A549 (cell line): ENCODE results near the gene RNF144A. TPM values are rescaled to one million over a fixed set of nuclear protein-coding genes. Genes with fewer than 3 reads are reported as not detected.
A peak's percentile ranks its signal among the peaks of the same experiment; 100 is the strongest.

Source experiments
- ATAC-seq, 2 experiments: fragments of 200-7000 bp in 1 of 2; fragments of >200 bp in 1 of 2; cut with Nextera tagmentation in 1 of 2; cut with Tn5 transposase in 1 of 2; 3 replicates each; pipeline versions ENCODE4 v1.8.0 to v1.9.1; 2018 to 2020; ENCODE audit warnings: mild to moderate bottlenecking in 1 of 2, moderate library complexity in 1 of 2
- CTCF ChIA-PET: fragments of 300-600 bp; sonication (Branson Sonifier 250); formaldehyde crosslinking; extraction: SDS; loops from one replicate; lab custom pipeline; 2021; ENCODE audit warnings: antibody characterized with exemption, inconsistent platforms; lab: Yijun Ruan, JAX
- POLR2A ChIA-PET: fragments of 350-600 bp; formaldehyde crosslinking; extraction: SDS; loops from one replicate; lab custom pipeline; 2021; ENCODE audit warnings: antibody characterized with exemption, inconsistent platforms; lab: Yijun Ruan, JAX
- DNase-seq, 2 experiments: peaks; one replicate each; pipeline versions ENCODE4 v3.0.0 to v3.0.0-alpha.2; 2011 to 2016; ENCODE audit warnings: low read depth in 1 of 2, low spot score in 1 of 2
- FAIRE-seq: peaks from 2 replicates; lab custom pipeline; 2011; peaks lifted over from hg19 to GRCh38; lab: Jason Lieb, UNC
- H3K27ac ChIP-seq, 2 experiments: fragments of >200 bp; sonication (Bioruptor Twin); formaldehyde crosslinking; 3 replicates each; pipeline ENCODE4 v1.5.1; 2016 to 2017
- H3K4me1 ChIP-seq: fragments of >200 bp; sonication (Bioruptor Twin); formaldehyde crosslinking; 3 replicates; pipeline ENCODE4 v1.6.1; 2016
- H3K4me2 ChIP-seq: fragments of >200 bp; sonication (Bioruptor Twin); formaldehyde crosslinking; 3 replicates; pipeline ENCODE4 v1.6.1; 2016
- H3K4me3 ChIP-seq: fragments of >200 bp; sonication (Bioruptor Twin); formaldehyde crosslinking; 3 replicates; pipeline ENCODE4 v1.5.1; 2016
- H3K9me3 ChIP-seq: fragments of >200 bp; sonication (Bioruptor Twin); formaldehyde crosslinking; 3 replicates; pipeline ENCODE4 v1.6.1; 2016
- BHLHE40 ChIP-seq: IDR thresholded peaks from 2 replicates; pipeline ENCODE4 v1.6.1; 2012; ENCODE audit warnings: low read depth, low read length, inconsistent platforms
- CEBPB ChIP-seq, 2 experiments: fragments of >200 bp in 1 of 2; sonication (Bioruptor Twin) in 1 of 2; formaldehyde crosslinking in 1 of 2; IDR thresholded peaks; 2 replicates each; pipeline ENCODE4 v1.6.1; 2012 to 2016
- CHD4 ChIP-seq: fragments of 200-600 bp; sonication (generic); IDR thresholded peaks from 2 replicates; pipeline ENCODE4 v1.6.1; 2016; ENCODE audit warnings: antibody characterized with exemption, mild to moderate bottlenecking, borderline replicate concordance
- EHF ChIP-seq: fragments of 250-450 bp; sonication (Bioruptor Pico); IDR thresholded peaks from 2 replicates; pipeline ENCODE4 v1.5.0; 2020; ENCODE audit warnings: mild to moderate bottlenecking
- EHMT2 ChIP-seq: fragments of 200-600 bp; sonication (generic); IDR thresholded peaks from 2 replicates; pipeline ENCODE4 v1.6.1; 2016; ENCODE audit warnings: antibody characterized with exemption, low read depth, mild to moderate bottlenecking, moderate library complexity
- EP300 ChIP-seq, 2 experiments: fragments of >200 bp; sonication (Bioruptor Twin); formaldehyde crosslinking; IDR thresholded peaks; 2 replicates in 1 of 2; 3 replicates in 1 of 2; pipeline ENCODE4 v1.6.1; 2016 to 2017
- FOSB ChIP-seq: fragments of 250-450 bp; sonication (Bioruptor Pico); IDR thresholded peaks from 2 replicates; pipeline ENCODE4 v1.5.0; 2020; ENCODE audit warnings: mild to moderate bottlenecking, moderate library complexity
- FOSL2 ChIP-seq, 2 experiments: fragments of 450-650 bp in 1 of 2; fragments of >200 bp in 1 of 2; sonication (Bioruptor Twin) in 1 of 2; formaldehyde crosslinking; IDR thresholded peaks; 2 replicates each; pipeline versions ENCODE4 v1.5.0 to v1.6.1; 2016 to 2020; ENCODE audit warnings: mild to moderate bottlenecking in 1 of 2, moderate library complexity in 1 of 2
- GATA3 ChIP-seq: IDR thresholded peaks from 2 replicates; pipeline ENCODE4 v1.6.1; 2012; ENCODE audit warnings: borderline replicate concordance
- HDAC2 ChIP-seq: fragments of 200-600 bp; sonication (generic); IDR thresholded peaks from 2 replicates; pipeline ENCODE4 v1.6.1; 2016
- HOXA7 ChIP-seq: fragments of 250-450 bp; sonication (Bioruptor Pico); IDR thresholded peaks from 2 replicates; pipeline ENCODE4 v1.5.0; 2020; ENCODE audit warnings: mild to moderate bottlenecking, moderate library complexity
- JUN ChIP-seq, 2 experiments: fragments of >200 bp; sonication (Bioruptor Twin); formaldehyde crosslinking; IDR thresholded peaks; 2 replicates in 1 of 2; 3 replicates in 1 of 2; pipeline ENCODE4 v1.6.1; 2016 to 2017
- KDM1A ChIP-seq: fragments of 200-600 bp; sonication (generic); IDR thresholded peaks from 2 replicates; pipeline ENCODE4 v1.6.1; 2016; ENCODE audit warnings: low read depth, mild to moderate bottlenecking
- NR3C1 ChIP-seq: fragments of >200 bp; sonication (Bioruptor Twin); formaldehyde crosslinking; IDR thresholded peaks from 3 replicates; pipeline ENCODE4 v1.6.1; 2017
- POLR2A ChIP-seq: IDR thresholded peaks from 2 replicates; pipeline ENCODE4 v1.6.1; 2012; ENCODE audit warnings: mild to moderate bottlenecking, low read length
- RCOR1 ChIP-seq: fragments of 150-350 bp; IDR thresholded peaks from 2 replicates; pipeline ENCODE4 v1.6.1; 2014; ENCODE audit warnings: antibody characterized with exemption, low read length, low read depth
- RNF2 ChIP-seq: fragments of 200-600 bp; sonication (generic); IDR thresholded peaks from 2 replicates; pipeline ENCODE4 v1.6.1; 2016; ENCODE audit warnings: low read depth, mild to moderate bottlenecking, antibody characterized with exemption, moderate library complexity, borderline replicate concordance
- ZC3H11A ChIP-seq: fragments of 450-650 bp; IDR thresholded peaks from 2 replicates; pipeline ENCODE4 v1.6.1; 2014; ENCODE audit warnings: antibody characterized with exemption, mild to moderate bottlenecking
- WGBS: methylation state at CpG from one replicate; pipeline ENCODE4 v1.1.6; 2017; ENCODE audit errors: missing lambda C conversion rate; 5-methylcytosine and 5-hydroxymethylcytosine counted together
- polyA plus RNA-seq, 4 experiments: library from polyadenylated mRNA; depleted of rRNA in 3 of 4; stranded (reverse); fragments of >200 nt; fragmentation: RNase III in 1 of 4; extraction: RNeasy Plus Mini Kit Qiagen cat#74134 plus additional on column Dnase treatment in 1 of 4; gene quantifications; 2 replicates in 3 of 4; 3 replicates in 1 of 4; pipeline ENCODE4 v1.2.3, GENCODE V29; 2011 to 2017
- TF ChIP-seq, protein P1 (sequence below): IDR thresholded peaks from 2 replicates; pipeline ENCODE4 v1.6.1; 2012; ENCODE audit warnings: low read depth, borderline replicate concordance
- TF ChIP-seq, protein P2 (sequence below): fragments of 200-600 bp; sonication (generic); IDR thresholded peaks from 2 replicates; pipeline ENCODE4 v1.6.1; 2016; ENCODE audit warnings: antibody characterized with exemption, mild to moderate bottlenecking, moderate library complexity
- TF ChIP-seq, protein P3 (sequence below): fragments of 250-450 bp; sonication (Bioruptor Pico); IDR thresholded peaks from 2 replicates; pipeline ENCODE4 v1.5.0; 2020; ENCODE audit warnings: low read depth, mild to moderate bottlenecking, moderate library complexity
- TF ChIP-seq, protein P4 (sequence below): IDR thresholded peaks from 2 replicates; pipeline ENCODE4 v1.6.1; 2012
- TF ChIP-seq, protein P5 (sequence below): fragments of >200 bp; sonication (Bioruptor Twin); formaldehyde crosslinking; IDR thresholded peaks from 3 replicates; pipeline ENCODE4 v1.5.1; 2016
- TF ChIP-seq, protein P6 (sequence below): fragments of >200 bp; sonication (Bioruptor Twin); formaldehyde crosslinking; IDR thresholded peaks from 3 replicates; pipeline ENCODE4 v1.6.1; 2016

RNF144A gene
- polyA plus RNA-seq, 2 of the 4 experiments (the other 2 are of a cell fraction): 4.4 to 9.6 TPM

DNA sequence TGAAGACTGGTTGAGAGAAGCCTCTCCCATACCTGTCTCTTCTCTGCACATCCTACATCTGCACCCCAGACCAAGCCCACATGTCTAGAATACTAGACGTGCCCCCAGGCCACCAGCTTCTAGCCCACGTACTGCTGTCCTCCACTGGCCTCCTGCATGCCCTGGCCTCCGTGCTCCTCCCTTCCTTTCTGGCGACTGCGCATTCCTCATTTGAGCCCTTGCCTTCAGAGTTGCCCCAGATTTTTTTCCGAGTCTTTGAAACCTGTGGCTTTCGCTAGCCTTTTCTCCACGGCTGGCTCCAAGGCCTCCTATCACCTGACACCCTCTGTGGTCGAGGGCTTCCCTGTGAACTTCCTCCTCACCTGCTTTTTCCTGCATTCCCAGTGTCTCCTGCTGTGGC lies 11.2 kb downstream of the RNF144A start:
- no peak overlapping the region for H3K4me2 ChIP-seq
- DNase-seq (no peak), FAIRE-seq (no peak), ATAC-seq (no peak)
- no peaks in the 10 kb centered on the region for H3K4me1 ChIP-seq
- ChIA-PET POLR2A (no interaction called here), CTCF (interaction anchor here (1.1 to 1.9 kb wide), 3 partner anchors 10 to 108 kb away, joined by 3 to 7 read pairs (median 5); no protein-coding TSS in a partner anchor)
- H3K4me3 ChIP-seq: no peak overlapping the region
- no peak overlapping the region for H3K27ac ChIP-seq
- 89% methylated on average over 9 of the region's 9 CpGs for WGBS
- TF ChIP-seq EP300 (IDR thresholded peaks at IDR 0.05) (no peak), KDM1A (no peak), GATA3 (no peak), EHF (CRISPR knock-in tag) (no peak), RNF2 (no peak), CHD4 (no peak), EHMT2 (no peak), JUN (IDR thresholded peaks at IDR 0.05) (no peak), RCOR1 (no peak)
- no peaks in the 10 kb centered on the region for H3K9me3 ChIP-seq

DNA sequence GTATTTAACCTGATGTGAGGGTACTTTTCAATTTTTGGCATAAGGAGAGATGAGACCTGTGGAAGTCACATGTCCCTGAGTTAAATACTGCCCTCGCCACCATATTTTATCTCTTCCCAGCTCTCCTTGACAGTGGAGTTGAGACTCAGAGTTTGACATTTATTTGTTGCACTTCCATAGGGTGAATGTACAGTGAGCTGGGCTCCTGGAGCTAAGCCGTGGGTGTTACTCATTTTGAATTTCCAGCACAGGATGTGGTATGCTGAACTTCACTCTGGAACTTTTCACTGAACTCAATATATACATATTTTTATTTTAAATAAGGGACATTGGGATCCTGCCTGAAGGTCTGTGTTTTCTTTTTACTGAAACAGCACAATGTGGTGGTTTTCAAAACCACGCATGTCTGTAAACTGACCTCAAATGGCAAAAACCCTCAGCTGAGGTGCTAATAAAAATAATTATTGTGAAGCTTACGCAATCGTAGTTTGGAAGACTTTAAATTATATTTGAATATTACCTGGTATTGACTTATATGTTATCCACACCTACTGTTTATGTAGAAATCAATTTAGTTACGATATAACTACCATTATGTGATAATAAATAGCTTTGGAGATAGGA lies 12.1 kb downstream of the RNF144A start:
- ATAC-seq (no peak), FAIRE-seq (no peak), DNase-seq (no peak)
- ChIA-PET CTCF (interaction anchor here (0.7 to 1.5 kb wide), 7 partner anchors 11 to 169 kb away, joined by 3 to 7 read pairs (median 4); no protein-coding TSS in a partner anchor), POLR2A (no interaction called here)
- no peaks in the 10 kb centered on the region for H3K9me3 ChIP-seq
- no peak for TF ChIP-seq RCOR1
- TF ChIP-seq CEBPB (IDR thresholded peaks at IDR 0.05): 0 out of 4 replicates have a peak, but pooled peaks of 1 of the 2 experiments have one; percentile 26
- TF ChIP-seq FOSB (CRISPR knock-in tag): no peak
- TF ChIP-seq BHLHE40: no peak
- TF ChIP-seq EHF (CRISPR knock-in tag): no peak
- TF ChIP-seq ZC3H11A: no peak
- TF ChIP-seq, protein P1, sequence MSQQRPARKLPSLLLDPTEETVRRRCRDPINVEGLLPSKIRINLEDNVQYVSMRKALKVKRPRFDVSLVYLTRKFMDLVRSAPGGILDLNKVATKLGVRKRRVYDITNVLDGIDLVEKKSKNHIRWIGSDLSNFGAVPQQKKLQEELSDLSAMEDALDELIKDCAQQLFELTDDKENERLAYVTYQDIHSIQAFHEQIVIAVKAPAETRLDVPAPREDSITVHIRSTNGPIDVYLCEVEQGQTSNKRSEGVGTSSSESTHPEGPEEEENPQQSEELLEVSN: no peak
- no peak for TF ChIP-seq HDAC2
- 87% methylated on average over 6 of the region's 6 CpGs for WGBS
- H3K27ac ChIP-seq: no peak overlapping the region
- H3K4me1 ChIP-seq: no peaks in the 10 kb centered on the region
- no peak overlapping the region for H3K4me3 ChIP-seq
- H3K4me2 ChIP-seq: no peak overlapping the region

DNA sequence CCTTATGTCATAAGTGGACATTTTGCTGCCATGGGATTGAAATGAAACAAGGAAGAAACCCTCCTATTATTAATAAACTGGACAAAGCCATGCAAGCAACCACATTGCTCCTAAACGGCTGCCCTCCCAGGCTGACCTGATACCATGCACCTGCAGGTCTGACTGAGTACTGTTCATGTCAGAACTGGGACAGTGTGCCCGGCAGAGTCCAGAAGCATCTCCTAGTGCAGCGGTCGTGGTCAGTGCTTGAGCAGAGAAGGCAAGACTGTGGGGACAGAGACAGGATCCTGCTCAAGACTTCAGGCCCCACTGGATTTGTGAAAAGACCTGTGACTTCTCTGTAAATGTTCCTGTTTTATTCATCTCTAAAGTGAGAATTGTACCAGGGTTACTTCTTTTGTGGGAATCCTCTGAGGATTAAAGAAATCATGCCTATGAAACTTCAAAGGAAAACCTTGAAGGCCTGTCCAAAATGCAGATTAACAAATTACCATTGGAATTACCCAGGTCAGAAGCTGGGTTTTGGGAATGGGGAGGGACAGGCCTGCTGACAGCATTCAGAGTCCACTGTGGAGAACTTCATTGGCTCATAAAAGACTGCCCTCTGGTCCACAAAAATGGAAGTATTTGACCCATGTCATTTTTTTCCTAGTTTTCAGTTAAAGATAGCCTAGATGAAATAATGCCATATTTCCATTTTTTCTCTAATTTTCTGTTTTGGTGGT lies 13.9 kb downstream of the RNF144A start:
- CTCF ChIA-PET: interaction anchor here (1.1 kb wide), 1 partner anchor 10 kb away, joined by 4 read pairs; no protein-coding TSS in a partner anchor
- no peak for DNase-seq
- FAIRE-seq: no peak
- no peaks in the 10 kb centered on the region for H3K4me1 ChIP-seq
- H3K27ac ChIP-seq: no peak overlapping the region
- 78% methylated on average over 4 of the region's 4 CpGs for WGBS
- ATAC-seq: peak; percentile 55 to 65; a peak in 3 of 6 replicates
- no peak overlapping the region for H3K4me2 ChIP-seq
- POLR2A ChIA-PET: no interaction called here
- no peaks in the 10 kb centered on the region for H3K9me3 ChIP-seq
- TF ChIP-seq NR3C1 (no peak), EHMT2 (no peak), FOSL2 (IDR thresholded peaks at IDR 0.05) (no peak), FOSL2 (CRISPR knock-in tag; IDR thresholded peaks at IDR 0.05) (no peak), CHD4 (no peak), POLR2A (no peak), HOXA7 (CRISPR knock-in tag) (no peak)
- TF ChIP-seq, protein P2, sequence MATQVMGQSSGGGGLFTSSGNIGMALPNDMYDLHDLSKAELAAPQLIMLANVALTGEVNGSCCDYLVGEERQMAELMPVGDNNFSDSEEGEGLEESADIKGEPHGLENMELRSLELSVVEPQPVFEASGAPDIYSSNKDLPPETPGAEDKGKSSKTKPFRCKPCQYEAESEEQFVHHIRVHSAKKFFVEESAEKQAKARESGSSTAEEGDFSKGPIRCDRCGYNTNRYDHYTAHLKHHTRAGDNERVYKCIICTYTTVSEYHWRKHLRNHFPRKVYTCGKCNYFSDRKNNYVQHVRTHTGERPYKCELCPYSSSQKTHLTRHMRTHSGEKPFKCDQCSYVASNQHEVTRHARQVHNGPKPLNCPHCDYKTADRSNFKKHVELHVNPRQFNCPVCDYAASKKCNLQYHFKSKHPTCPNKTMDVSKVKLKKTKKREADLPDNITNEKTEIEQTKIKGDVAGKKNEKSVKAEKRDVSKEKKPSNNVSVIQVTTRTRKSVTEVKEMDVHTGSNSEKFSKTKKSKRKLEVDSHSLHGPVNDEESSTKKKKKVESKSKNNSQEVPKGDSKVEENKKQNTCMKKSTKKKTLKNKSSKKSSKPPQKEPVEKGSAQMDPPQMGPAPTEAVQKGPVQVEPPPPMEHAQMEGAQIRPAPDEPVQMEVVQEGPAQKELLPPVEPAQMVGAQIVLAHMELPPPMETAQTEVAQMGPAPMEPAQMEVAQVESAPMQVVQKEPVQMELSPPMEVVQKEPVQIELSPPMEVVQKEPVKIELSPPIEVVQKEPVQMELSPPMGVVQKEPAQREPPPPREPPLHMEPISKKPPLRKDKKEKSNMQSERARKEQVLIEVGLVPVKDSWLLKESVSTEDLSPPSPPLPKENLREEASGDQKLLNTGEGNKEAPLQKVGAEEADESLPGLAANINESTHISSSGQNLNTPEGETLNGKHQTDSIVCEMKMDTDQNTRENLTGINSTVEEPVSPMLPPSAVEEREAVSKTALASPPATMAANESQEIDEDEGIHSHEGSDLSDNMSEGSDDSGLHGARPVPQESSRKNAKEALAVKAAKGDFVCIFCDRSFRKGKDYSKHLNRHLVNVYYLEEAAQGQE: no peak
- TF ChIP-seq, protein P3, sequence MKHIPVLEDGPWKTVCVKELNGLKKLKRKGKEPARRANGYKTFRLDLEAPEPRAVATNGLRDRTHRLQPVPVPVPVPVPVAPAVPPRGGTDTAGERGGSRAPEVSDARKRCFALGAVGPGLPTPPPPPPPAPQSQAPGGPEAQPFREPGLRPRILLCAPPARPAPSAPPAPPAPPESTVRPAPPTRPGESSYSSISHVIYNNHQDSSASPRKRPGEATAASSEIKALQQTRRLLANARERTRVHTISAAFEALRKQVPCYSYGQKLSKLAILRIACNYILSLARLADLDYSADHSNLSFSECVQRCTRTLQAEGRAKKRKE (CRISPR knock-in tag): no peak
- TF ChIP-seq, protein P4, sequence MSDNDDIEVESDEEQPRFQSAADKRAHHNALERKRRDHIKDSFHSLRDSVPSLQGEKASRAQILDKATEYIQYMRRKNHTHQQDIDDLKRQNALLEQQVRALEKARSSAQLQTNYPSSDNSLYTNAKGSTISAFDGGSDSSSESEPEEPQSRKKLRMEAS: no peak
- TF ChIP-seq, protein P5, sequence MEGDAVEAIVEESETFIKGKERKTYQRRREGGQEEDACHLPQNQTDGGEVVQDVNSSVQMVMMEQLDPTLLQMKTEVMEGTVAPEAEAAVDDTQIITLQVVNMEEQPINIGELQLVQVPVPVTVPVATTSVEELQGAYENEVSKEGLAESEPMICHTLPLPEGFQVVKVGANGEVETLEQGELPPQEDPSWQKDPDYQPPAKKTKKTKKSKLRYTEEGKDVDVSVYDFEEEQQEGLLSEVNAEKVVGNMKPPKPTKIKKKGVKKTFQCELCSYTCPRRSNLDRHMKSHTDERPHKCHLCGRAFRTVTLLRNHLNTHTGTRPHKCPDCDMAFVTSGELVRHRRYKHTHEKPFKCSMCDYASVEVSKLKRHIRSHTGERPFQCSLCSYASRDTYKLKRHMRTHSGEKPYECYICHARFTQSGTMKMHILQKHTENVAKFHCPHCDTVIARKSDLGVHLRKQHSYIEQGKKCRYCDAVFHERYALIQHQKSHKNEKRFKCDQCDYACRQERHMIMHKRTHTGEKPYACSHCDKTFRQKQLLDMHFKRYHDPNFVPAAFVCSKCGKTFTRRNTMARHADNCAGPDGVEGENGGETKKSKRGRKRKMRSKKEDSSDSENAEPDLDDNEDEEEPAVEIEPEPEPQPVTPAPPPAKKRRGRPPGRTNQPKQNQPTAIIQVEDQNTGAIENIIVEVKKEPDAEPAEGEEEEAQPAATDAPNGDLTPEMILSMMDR: no peak
- TF ChIP-seq, protein P6, sequence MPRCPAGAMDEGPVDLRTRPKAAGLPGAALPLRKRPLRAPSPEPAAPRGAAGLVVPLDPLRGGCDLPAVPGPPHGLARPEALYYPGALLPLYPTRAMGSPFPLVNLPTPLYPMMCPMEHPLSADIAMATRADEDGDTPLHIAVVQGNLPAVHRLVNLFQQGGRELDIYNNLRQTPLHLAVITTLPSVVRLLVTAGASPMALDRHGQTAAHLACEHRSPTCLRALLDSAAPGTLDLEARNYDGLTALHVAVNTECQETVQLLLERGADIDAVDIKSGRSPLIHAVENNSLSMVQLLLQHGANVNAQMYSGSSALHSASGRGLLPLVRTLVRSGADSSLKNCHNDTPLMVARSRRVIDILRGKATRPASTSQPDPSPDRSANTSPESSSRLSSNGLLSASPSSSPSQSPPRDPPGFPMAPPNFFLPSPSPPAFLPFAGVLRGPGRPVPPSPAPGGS: no peak
- H3K4me3 ChIP-seq: no peak overlapping the region
